DOHH2 (cell line): ENCODE measurements around the gene CHKB.

Source experiments
- H3F3A ChIP-seq: fragments of 200-600 bp; sonication (generic), shearing (Covaris generic); 2 replicates; pipeline ENCODE4 v1.6.0; 2016; ENCODE audit warnings: antibody characterized with exemption, mild to moderate bottlenecking; ENCODE audit not compliant: control insufficient read depth, insufficient read depth
- H3K27ac ChIP-seq: fragments of 200-600 bp; sonication (generic); 2 replicates; pipeline ENCODE4 v1.5.1; 2014; ENCODE audit warnings: low read depth, mild to moderate bottlenecking, low read length, moderate library complexity
- H3K27me3 ChIP-seq: fragments of 200-600 bp; sonication (generic); 2 replicates; pipeline ENCODE4 v1.6.1; 2014; ENCODE audit warnings: mild to moderate bottlenecking, low read length, mixed read lengths; ENCODE audit not compliant: control insufficient read depth
- H3K36me3 ChIP-seq: fragments of 200-600 bp; sonication (generic); 2 replicates; pipeline ENCODE4 v1.6.1; 2014; ENCODE audit warnings: mild to moderate bottlenecking, low read length, moderate library complexity, mixed read lengths; ENCODE audit not compliant: control insufficient read depth
- H3K4me1 ChIP-seq: fragments of 200-600 bp; sonication (generic); 2 replicates; pipeline ENCODE4 v1.6.1; 2014; ENCODE audit warnings: mild to moderate bottlenecking, low read length, mixed read lengths; ENCODE audit not compliant: control insufficient read depth
- H3K4me2 ChIP-seq: fragments of 200-600 bp; sonication (generic); 2 replicates; pipeline ENCODE4 v1.6.0; 2014; ENCODE audit warnings: mild to moderate bottlenecking, low read length, moderate library complexity
- H3K4me3 ChIP-seq: fragments of 200-600 bp; sonication (generic); 2 replicates; pipeline ENCODE4 v1.5.1; 2014; ENCODE audit warnings: mild to moderate bottlenecking, low read length, mixed read lengths
- H3K79me2 ChIP-seq: fragments of 200-600 bp; sonication (generic); 2 replicates; pipeline ENCODE4 v1.6.1; 2014; ENCODE audit warnings: mild to moderate bottlenecking, low read length, mixed read lengths; ENCODE audit not compliant: control insufficient read depth
- H3K9me2 ChIP-seq: fragments of 200-600 bp; sonication (generic); replicated peaks from 2 replicates; pipeline ENCODE4 v1.6.1; 2014; ENCODE audit warnings: mild to moderate bottlenecking, low read length, mixed read lengths; ENCODE audit not compliant: control insufficient read depth
- H3K9me3 ChIP-seq: fragments of 200-600 bp; sonication (generic); 2 replicates; pipeline ENCODE4 v1.6.1; 2014; ENCODE audit warnings: antibody characterized with exemption, low read length, mixed read lengths; ENCODE audit not compliant: control insufficient read depth, insufficient read depth
- H4K20me1 ChIP-seq: fragments of 200-600 bp; sonication (generic); 2 replicates; pipeline ENCODE4 v1.6.0; 2014; ENCODE audit warnings: low read depth, mild to moderate bottlenecking, antibody characterized with exemption, low read length, moderate library complexity; ENCODE audit not compliant: control insufficient read depth, insufficient read depth
- CTCF ChIP-seq: fragments of 200-600 bp; sonication (generic); IDR thresholded peaks from one replicate; pipeline ENCODE4 v1.5.1; 2014; ENCODE audit warnings: antibody characterized with exemption, mild to moderate bottlenecking, low read depth, low read length; ENCODE audit not compliant: poor library complexity, severe bottlenecking
- EZH2phosphoT487 ChIP-seq: fragments of 200-600 bp; sonication (generic); IDR thresholded peaks from 2 replicates; pipeline ENCODE4 v1.6.1; 2017; ENCODE audit warnings: borderline replicate concordance, mild to moderate bottlenecking, antibody characterized with exemption, low read length, moderate library complexity, mixed read lengths

Gene CHKB

GRCh38 chr22:50546326-50547262, 36.1 kb downstream of the CHKB start:
- Histone ChIP-seq H3F3A (peaks cover 20% of the 10 kb centered on the region), H3K36me3 (no peaks in the 10 kb centered on the region), H3K27me3 (no peaks in the 10 kb centered on the region), H3K79me2 (no peaks in the 10 kb centered on the region), H3K9me3 (no peaks in the 10 kb centered on the region), H4K20me1 (no peaks in the 10 kb centered on the region), H3K27ac (no peak overlapping the region), H3K4me2 (no peak overlapping the region), H3K4me1 (peaks cover 51% of the 10 kb centered on the region), H3K9me2 (no peaks in the 10 kb centered on the region), H3K4me3 (no peak overlapping the region)
- TF ChIP-seq CTCF (no peak), EZH2phosphoT487 (no peak)

- Histone ChIP-seq H3K9me3 (no peaks in the 10 kb centered on the region), H3K27me3 (no peaks in the 10 kb centered on the region), H3K4me3 (no peak within 1 kb of the TSS), H3K9me2 (no peaks in the 10 kb centered on the region), H3K79me2 (no peaks in the 10 kb centered on the region), H3K4me1 (peaks cover 60% of the 10 kb centered on the region), H3K27ac (no peak within 1 kb of the TSS), H3F3A (peaks cover 23% of the 10 kb centered on the region), H3K36me3 (no peaks in the 10 kb centered on the region), H4K20me1 (no peaks in the 10 kb centered on the region), H3K4me2 (no peak within 1 kb of the TSS; the same call in 1 of the 2 replicates)
- no peak for TF ChIP-seq EZH2phosphoT487
- TF ChIP-seq CTCF: no peak
Measured at GRCh38 chr22:50545522-50546325, 36.9 kb downstream of the CHKB start, which contains the start of gene KLHDC7B. KLHDC7B (plus strand) TSS chr22:50545899; CDS start chr22:50546244, 345 bp downstream.

- no peaks in the 10 kb centered on the region for H3K79me2 ChIP-seq
- H3K4me3 ChIP-seq: peak overlapping the region; percentile 42
- no peaks in the 10 kb centered on the region for H4K20me1 ChIP-seq
- H3F3A ChIP-seq: peaks cover 32% of the 10 kb centered on the region
- peaks cover 67% of the 10 kb centered on the region for H3K4me1 ChIP-seq
- H3K9me3 ChIP-seq: no peaks in the 10 kb centered on the region
- peak overlapping the region; percentile 55 for H3K4me2 ChIP-seq
- H3K9me2 ChIP-seq: no peaks in the 10 kb centered on the region
- TF ChIP-seq CTCF: no peak
- H3K27me3 ChIP-seq: no peaks in the 10 kb centered on the region
- no peaks in the 10 kb centered on the region for H3K36me3 ChIP-seq
- H3K27ac ChIP-seq: no peak overlapping the region
Measured at GRCh38 chr22:50544746-50545253, 37.8 kb downstream of the CHKB start.
